K562 (cell line): Measurements from ENCODE around the gene TNK2. TPM values are rescaled to one million over a fixed set of nuclear protein-coding genes. Genes with fewer than 3 reads are reported as not detected.

Experiments
- ATF1 ChIP-seq, 2 experiments: fragments of 450-650 bp in 1 of 2; IDR thresholded peaks; 2 replicates each; pipeline ENCODE4 v1.6.1; 2016; ENCODE audit warnings: missing compliant biosample characterization in 1 of 2, missing genetic modification characterization in 1 of 2
- DDX20 ChIP-seq: fragments of 450-650 bp; IDR thresholded peaks from 2 replicates; pipeline ENCODE4 v1.6.1; 2016; ENCODE audit warnings: missing genetic modification characterization, low read depth, mild to moderate bottlenecking, missing compliant biosample characterization, moderate library complexity
- E2F6 ChIP-seq, 2 experiments: IDR thresholded peaks; 2 replicates each; pipeline ENCODE4 v1.6.1; 2011; ENCODE audit warnings: borderline replicate concordance in 1 of 2, control low read depth in 1 of 2, low read depth in 1 of 2, low read length in 1 of 2, mild to moderate bottlenecking in 1 of 2, mixed read lengths in 1 of 2, moderate library complexity in 1 of 2; ENCODE audit not compliant: insufficient read depth in 1 of 2, insufficient read length in 1 of 2, poor library complexity in 1 of 2, severe bottlenecking in 1 of 2; ENCODE audit errors: extremely low read depth in 1 of 2
- HDAC8 ChIP-seq: fragments of 450-650 bp; IDR thresholded peaks from 2 replicates; pipeline ENCODE4 v1.6.1; 2016; ENCODE audit warnings: mild to moderate bottlenecking, missing genetic modification characterization, moderate library complexity, missing compliant biosample characterization
- HOMEZ ChIP-seq: fragments of 250-450 bp; sonication (Bioruptor Pico); IDR thresholded peaks from 2 replicates; pipeline ENCODE4 v1.4.0; 2020; ENCODE audit warnings: mild to moderate bottlenecking, moderate library complexity
- SFPQ ChIP-seq: fragments of 200-400 bp; formaldehyde crosslinking; IDR thresholded peaks from 2 replicates; pipeline ENCODE4 v1.6.1; 2017; ENCODE audit warnings: mild to moderate bottlenecking, low read depth, low read length, moderate library complexity
- SRSF9 ChIP-seq: fragments of 200-400 bp; formaldehyde crosslinking; IDR thresholded peaks from 2 replicates; pipeline ENCODE4 v1.6.1; 2017; ENCODE audit warnings: low read depth, low read length, borderline replicate concordance
- YY1 ChIP-seq, 3 experiments: IDR thresholded peaks; 2 replicates each; pipeline ENCODE4 v1.6.1; 2011; ENCODE audit warnings: low read length in 2 of 3, mild to moderate bottlenecking in 2 of 3, moderate library complexity in 2 of 3, borderline replicate concordance in 1 of 3, control low read depth in 1 of 3, low read depth in 1 of 3; ENCODE audit not compliant: insufficient read depth in 3 of 3, insufficient replicate concordance in 2 of 3, control insufficient read depth in 1 of 3, insufficient read length in 1 of 3; ENCODE audit errors: extremely low read depth in 1 of 3
- ZNF318 ChIP-seq, 2 experiments: fragments of 450-650 bp; IDR thresholded peaks; 2 replicates each; pipeline ENCODE4 v1.6.1; 2016; ENCODE audit warnings: mild to moderate bottlenecking in 2 of 2, borderline replicate concordance in 1 of 2, low read depth in 1 of 2, moderate library complexity in 1 of 2
- polyA plus RNA-seq, 8 experiments: library from polyadenylated mRNA; depleted of rRNA in 4 of 8; stranded (reverse) in 5 of 8; unstranded in 3 of 8; fragments of >200 nt; fragmentation: Nextera tagmentation in 2 of 8; fragmentation: Illumina TruSeq in 1 of 8; extraction: Ambion mirVana in 2 of 8; extraction: Trizol in 1 of 8; gene quantifications; 2 replicates each; pipeline versions ENCODE4 v1.2.1 to v1.2.3, GENCODE V29; 2011 to 2014; ENCODE audit warnings: inconsistent platforms in 1 of 8, missing spikeins in 1 of 8
- total RNA-seq, 7 experiments: library from RNA; depleted of rRNA in 6 of 7; stranded (reverse); fragments of >200 nt in 6 of 7; fragmentation: Illumina TruSeq in 2 of 7; extraction: Trizol in 2 of 7; gene quantifications; 2 replicates each; pipeline versions ENCODE4 v1.2.1 to v1.2.3, GENCODE V29; 2011 to 2021; ENCODE audit warnings: low replicate concordance in 1 of 7

Gene TNK2
- total and polyA plus RNA-seq, 9 of the 15 experiments (the other 6 are each of a cell fraction or from before 2014, with no cell fraction given) = 0.03 to 33.8 (median 6.5) TPM

- TF ChIP-seq E2F6 (IDR thresholded peaks at IDR 0.05; ENCODE audit: borderline replicate concordance in 1 of 2, extremely low read depth in 1 of 2, insufficient read depth in 1 of 2, insufficient read length in 1 of 2, low read depth in 1 of 2, low read length in 1 of 2, poor library complexity in 1 of 2, severe bottlenecking in 1 of 2) = peak; percentile 42 to 53
- TF ChIP-seq SRSF9 = no peak
- no peak for TF ChIP-seq ZNF318 (IDR thresholded peaks at IDR 0.05; ENCODE audit: borderline replicate concordance in 1 of 2, low read depth in 1 of 2)
- no peak for TF ChIP-seq SFPQ
- TF ChIP-seq DDX20 = no peak
- no peak for TF ChIP-seq HOMEZ (CRISPR knock-in tag)
- TF ChIP-seq ATF1 (CRISPR knock-in tag; IDR thresholded peaks at IDR 0.05) = no peak
- no peak for TF ChIP-seq ATF1 (tag; IDR thresholded peaks at IDR 0.05)
- TF ChIP-seq HDAC8 = no peak
- TF ChIP-seq YY1 (IDR thresholded peaks at IDR 0.05; ENCODE audit: borderline replicate concordance in 1 of 3, control insufficient read depth in 1 of 3, extremely low read depth in 1 of 3, insufficient read depth in 3 of 3, insufficient read length in 1 of 3, insufficient replicate concordance in 2 of 3, low read depth in 1 of 3, low read length in 2 of 3) = no peak
Measured at GRCh38 chr3:195886181-195887141, 21.9 kb downstream of the TNK2 start (continued).
